Right kidney (tissue), 1 donor: ENCODE data around the gene NEURL1B.

ENCODE experiments used
- DNase-seq: peaks from one replicate; pipeline ENCODE4 v3.0.0-alpha.2; 2016

Gene NEURL1B

DNA sequence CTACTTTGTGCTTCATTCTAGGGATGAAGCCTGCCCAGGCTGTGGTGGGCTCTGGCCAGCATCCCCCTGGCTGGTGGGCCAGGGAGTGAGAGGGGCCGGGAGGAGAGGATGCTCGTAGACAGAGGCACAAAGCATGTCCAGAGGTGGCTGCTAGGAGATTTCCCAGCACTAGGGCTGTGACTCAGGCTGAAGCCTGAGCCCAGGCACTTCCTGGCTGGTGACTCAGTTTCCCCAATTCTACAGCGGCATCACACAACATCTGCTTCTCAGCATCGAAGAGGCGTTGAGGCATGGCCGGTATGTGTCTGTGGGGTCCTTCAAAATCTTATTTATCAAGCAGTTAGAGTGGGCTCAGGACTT is 74.3 kb downstream of the NEURL1B start:
- no peak for DNase-seq

DNA sequence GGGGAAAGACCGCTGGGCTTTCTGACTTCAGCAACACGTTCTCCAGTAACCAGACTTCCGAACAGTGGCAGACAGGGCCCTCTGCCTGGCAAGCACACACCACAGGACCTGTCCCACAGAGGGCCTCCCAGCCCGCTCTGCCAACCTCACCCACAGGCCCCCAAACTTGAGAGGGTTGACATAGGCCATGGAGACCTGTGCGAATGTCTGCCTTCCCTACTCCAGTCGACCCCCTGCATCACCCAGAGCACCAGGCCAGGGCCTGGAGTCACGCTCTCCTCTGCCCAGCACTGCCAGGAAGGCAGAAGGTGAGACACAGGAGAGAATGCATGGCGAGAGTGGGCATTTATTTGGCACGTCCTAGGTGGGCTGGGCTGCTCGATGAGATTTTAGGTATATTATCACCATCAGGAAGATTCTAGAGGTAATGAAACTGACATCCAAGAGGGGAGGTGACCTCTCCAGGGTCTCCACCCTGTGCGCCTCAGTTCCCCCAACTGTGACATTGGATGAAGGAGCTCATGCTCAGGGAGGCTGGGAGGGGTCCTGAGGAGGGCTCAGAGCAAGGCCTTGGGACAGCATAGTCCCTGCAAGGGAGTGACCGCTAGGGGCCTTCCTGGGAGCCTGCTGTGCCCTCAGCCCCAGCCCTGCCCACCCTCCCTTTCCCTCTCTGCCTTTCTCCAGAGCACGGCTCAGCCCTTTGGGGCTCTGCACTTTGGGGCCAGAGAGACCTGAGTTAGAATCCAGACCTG is 75.0 kb downstream of the NEURL1B start:
- no peak for DNase-seq

DNA sequence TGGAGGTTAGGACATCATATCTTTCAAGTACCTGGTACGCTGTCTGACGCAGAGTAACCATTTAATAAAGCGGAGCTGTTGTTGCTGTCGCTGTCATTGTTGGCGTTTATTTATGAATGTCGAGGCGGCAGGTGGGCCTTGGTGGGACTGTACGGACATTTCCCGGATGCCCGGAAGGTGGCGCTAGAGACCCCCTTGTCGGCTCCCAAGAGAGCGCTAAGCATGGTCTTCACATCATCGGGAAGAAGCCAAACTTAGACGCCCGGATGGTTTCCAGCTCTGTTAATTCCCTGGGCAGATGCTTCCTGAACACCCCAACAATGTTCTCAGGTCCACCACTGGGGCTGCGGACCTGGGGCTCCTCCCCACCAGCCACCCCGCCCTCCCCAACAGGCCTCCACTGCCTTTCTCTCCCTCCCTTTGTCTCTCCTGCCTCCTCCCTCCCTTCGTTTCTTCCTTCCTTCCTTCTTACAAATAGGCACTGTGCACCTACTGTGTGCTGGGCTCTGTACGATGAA is 75.8 kb downstream of the NEURL1B start:
- peak; percentile 61 for DNase-seq

DNA sequence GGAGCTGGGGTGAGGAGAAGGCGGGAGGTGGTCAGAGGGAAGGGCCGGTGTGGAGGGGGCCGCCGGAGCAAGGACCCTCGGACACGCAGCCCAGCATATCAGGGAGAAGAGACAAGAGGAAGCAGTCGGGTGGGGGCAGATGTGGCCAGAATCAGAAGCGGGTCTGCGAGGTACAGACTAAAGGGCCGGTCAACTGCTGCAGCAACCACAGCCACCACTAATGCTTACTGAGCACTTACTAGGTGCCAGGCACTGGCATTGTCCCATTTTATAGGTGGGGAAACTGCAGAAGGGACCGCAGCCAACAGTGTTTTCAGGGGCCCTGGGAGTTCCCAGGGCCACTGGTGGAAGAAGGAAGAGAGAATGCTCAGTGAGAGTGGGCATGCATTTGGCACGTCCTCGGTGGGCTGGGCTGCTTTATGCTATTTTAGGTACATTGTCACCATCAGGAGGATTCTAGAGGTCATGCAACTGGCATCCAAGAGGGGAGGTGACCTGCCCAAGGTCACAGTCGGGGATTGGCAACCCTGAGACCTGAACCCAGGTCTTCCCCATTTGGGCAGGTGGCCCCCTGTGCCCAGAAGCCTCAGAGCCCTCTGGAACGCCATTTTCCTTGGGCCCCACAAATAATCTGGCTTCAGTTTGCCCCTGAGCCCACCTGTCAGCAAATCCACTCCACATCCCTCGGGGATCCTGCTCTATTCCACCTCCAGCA is 76.6 kb downstream of the NEURL1B start:
- DNase-seq = no peak

DNA sequence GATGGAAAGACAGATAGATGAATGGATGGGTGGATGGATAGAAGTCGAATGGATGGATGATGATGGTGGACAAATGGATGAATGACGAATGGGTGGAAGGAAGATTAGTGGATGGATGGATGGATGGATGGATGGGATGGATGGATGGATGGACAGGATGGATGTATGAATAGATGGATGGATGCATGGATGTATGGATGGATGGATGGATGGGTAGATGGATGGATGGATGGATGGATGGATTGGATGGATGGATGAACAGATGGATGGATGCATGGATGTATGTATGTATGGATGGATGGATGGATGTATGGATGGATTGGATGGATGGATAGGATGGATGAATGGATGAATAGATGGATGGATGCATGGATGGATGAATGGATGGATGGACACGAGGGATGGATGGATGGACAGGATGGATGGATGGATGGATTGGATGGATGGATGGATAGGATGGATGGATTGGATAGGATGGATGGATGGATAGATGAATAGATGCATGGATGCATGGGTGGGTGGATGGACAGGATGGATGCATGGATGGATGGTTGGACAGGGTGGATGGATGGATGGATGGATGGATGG is 77.6 kb downstream of the NEURL1B start:
- DNase-seq = no peak

DNA sequence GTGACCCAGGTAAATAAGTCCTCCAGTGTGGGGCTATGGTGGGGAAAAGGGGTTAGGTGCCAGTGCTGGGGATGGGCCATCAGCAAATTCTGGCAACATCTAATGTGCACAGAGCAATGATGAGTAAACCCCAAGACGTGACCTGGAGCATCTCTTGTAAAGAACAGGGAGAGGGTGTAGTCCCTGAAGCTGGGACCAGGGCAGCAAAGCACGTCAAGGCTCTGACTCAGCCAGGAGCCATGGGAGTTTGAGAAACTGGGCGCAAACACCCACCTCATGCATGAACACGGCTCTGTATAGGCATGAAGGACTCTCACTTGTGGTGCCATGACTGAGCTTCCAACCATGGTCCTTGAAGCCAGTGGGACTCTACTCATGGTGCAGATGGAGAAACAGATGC is 78.1 kb downstream of the NEURL1B start:
- DNase-seq = no peak

DNA sequence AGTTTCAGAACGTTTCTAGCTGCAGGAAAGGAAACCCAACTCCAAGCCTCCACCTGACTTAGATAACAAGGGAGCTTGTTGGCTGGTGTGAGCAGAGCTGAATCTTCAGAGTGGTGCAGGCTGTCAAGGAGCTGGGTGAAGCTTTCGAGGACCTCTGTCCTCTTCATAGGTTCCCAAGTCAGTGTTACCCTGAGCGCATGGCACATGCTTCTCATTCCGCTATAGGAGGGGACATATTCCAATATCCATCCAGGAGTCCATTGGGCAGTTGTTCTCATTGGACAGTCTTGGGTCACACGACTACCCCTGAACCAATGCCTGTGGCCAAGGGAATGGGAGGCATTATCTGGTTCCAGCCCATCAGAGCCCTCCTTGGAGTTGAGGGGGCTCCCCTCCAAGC is 79.6 kb downstream of the NEURL1B start:
- no peak for DNase-seq

DNA sequence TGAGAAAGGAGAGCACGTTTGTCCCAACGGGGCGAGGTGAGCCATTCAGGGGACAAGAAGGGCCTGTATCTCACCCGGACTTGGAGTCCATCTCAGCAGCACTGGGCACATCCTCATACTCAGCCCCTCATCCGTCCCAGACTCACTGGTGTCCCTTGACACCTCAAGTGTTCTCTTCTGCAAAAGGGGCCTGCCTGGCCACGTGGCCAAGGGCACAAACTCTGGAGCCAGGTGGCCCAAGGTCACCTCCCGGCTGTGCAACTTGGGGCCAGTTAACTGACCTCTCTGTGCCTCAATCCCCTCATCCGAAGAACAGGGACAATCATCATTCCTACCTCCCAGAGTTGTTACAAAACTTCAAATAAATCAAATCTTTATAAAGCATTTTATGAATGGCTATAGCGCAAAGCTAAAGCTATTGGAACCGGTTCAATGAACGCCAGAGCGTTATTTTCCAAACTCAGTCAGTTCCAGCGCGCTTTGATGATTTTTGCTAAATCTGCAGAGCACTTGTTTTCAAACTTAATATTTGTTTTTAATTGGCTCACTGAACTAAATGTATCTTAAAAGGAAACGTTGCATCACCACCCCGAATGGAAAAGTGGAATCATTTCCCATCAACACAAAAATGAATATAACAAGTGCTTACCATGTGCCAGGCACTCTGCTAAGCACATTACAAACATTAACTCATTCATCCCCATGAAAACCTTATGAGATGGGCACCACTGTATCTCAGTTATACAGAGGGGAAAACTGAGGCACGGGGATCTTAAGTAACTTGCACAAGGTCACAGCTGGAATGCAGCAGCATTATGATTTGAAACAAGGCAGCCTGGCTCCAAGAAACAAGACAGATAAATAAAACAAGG is 80.6 kb downstream of the NEURL1B start:
- DNase-seq = no peak

DNA sequence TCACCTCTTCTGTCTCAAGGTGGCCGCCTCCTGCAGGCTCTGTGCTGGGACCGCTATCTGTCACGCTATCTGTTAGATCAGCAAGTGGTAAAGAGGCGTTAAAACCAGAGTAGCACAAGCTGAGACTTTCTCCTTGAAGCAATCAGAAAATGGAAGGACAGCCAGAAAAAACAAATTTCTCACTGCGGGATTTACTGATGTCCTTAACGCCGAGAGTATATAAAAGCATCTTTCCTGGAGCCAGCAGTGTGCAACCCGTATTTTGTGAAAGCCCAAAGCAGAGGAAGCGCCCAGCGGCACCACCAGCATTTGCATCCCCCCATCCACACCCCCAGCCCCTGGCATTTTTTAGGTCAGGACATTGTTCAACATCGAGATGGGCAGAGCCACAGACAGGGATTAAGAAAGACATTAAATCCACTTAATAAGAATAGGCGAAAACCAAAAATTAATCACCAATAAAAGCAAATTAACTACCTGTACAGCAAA is 81.3 kb downstream of the NEURL1B start:
- DNase-seq = no peak

DNA sequence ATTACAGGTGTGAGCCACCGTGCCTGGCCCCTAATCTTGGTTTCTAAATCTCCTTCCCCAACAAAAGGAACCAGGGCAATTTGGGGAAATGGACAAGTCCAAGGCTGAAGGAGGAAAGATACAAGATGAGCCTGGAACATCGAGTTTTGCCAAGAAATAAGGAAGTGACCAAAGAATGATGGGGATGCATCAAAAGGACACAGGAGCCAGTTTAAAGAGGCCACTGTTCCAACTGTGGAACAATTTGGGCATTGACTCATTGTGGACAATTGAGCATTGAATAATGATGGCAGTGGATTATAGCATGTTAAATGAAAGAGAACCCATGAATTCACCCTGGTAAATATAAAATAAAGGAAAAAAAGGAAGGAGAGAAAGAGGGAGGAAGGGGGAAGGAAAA is 82.4 kb downstream of the NEURL1B start:
- DNase-seq = no peak

DNA sequence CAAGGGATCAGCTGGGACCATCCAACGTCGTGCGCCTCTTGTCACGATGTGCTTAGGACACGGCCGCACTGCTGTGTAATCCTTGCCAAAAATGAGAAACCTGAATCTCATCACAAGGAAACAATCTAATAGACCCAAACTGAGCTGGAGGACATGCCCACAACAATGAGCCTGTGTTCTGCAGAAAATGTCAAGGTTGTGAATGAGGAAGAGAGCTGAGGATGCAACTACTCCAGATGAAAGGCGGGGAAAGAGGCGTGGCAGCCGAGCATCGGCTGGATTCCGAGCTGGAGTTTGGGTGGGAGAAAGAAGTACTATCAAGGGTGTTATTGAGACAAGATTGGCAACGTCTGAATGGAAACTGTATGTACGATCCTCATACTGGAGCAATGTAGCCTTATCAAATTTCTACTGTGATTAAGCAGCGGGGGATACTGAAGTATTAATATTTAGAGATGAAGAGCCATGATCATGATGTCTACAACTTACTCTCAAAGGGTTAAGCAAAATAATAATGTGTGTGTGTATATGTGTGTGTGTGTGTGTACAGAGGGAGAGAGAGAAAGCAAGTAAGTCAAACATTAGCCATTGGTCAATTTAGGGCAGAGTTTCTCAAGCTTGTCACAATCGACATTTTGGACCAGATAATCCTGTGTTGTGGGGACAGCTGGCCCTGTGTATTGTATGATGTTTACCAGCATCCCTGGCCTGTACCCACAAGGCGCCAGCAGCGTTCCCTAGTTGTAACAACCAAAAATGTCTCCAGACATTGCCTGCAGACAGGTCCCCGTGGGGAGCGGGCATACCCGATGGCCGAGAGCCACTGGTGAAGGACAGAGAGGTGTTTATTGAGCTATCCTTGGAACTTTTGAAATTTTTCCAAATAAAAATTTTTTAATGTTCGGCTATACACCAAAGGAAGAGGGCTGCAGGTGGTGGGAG is 83.5 kb downstream of the NEURL1B start:
- DNase-seq = no peak

DNA sequence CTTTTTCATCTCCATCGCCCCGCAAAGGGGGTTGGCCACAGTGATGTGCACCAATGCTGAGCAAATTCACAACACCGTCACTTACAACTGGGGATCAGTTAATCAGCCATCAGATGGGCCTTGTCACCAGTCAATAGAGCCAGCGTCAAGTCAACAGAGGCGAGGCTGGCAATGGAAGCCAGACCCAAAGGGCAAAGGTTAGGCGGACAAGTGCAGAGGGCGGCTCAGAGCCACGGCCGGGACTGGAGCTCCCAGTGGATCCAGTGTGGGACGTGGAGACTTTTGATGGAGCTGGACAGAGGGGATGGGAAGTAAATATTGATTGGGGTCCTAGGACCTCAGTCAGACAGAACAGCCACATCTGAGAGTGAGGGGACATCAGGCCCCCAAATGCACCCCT is 84.2 kb downstream of the NEURL1B start:
- no peak for DNase-seq

DNA sequence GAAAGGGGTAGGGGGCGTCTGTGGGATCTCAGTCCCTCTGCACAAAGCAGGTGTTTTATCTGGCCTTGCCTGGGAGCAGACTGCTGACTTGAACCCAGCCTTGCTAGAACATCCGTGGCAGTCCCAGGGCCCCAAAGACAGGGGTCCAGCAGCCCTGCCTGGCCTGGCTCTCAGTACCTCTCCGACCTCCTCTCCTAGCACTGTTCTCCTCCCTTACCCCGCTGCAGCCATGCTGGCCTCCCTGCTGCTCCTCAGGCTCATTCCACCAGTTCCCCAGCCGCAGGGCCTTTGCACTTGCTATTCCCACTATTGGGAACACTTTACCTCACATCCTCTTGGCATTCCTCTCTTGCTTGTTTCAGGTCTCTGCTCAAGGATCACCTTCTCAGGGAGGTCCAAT is 84.7 kb downstream of the NEURL1B start:
- no peak for DNase-seq

DNA sequence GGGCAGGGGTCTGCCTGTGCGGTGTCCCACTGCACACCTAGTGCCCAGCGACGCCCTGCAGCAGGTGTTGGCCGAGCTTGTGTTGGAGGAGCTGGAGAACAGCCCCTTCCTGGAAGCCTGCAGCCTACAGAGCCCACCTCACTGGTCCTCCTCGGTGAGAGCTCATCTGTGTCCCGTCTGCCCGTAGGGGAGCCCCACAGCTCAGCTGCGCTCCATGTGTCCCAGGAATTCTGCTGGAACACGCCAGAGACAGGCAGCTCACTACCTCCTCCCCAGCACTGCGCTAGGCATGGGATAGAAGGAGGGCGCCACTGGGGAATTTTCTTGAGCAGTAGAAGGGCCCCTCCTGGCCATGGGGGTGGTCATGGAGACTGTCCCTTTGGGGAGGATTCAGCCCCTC is 85.9 kb downstream of the NEURL1B start:
- DNase-seq = no peak

DNA sequence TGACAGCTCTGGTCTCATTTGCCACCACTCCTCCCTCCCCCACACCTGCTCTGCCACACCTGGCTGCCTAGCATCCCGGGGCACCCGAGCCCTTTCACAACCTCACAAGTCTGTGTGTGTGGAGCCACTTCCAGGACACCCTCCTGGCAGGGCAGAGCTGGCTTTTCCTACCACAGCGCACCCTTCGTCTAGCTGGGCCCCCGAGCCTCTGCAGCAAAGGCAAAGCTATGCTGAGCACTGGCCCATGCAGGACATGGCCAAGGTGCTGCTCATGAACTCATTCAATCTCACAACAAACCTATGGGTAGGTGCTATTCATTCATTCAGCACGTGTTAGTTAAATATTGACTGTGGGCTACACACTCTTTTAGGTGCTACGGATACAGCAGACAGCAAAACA is 86.5 kb downstream of the NEURL1B start:
- DNase-seq = no peak

DNA sequence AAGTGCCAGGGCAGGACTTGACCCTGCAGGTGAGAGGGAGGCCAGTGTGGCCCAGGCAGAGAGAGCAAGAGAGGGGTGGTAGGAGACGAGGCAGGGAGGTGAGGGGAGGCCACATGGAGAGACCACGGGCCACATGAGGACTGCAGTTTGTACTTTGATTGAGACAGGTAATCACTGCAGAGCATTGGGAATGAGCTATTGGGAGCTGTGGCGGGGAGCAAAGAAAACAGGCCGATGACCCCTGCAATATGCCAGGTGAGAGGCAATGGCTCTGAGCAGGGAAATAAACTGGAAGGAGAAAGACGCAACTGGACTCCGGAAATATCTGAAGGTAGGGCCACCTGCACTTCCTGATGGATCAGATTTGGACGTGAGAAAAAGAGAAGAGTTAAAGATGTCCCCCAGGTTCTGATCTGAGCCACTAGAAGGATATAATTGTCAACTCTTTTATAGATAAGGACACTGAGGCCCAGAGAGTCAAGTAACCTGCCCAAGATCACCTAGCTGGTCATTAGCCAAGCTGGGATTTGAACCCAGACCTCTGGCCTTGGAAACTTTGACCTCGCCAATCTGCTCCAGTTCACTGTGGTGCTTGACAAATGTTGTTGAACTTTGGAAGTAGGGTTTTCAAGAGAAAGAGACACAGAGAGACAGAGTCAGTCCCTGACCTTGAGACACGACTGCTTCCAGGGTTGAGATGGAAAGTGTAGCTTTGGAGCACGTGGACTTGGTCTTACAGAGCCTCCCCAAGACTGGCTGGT is 87.6 kb downstream of the NEURL1B start:
- no peak for DNase-seq

DNA sequence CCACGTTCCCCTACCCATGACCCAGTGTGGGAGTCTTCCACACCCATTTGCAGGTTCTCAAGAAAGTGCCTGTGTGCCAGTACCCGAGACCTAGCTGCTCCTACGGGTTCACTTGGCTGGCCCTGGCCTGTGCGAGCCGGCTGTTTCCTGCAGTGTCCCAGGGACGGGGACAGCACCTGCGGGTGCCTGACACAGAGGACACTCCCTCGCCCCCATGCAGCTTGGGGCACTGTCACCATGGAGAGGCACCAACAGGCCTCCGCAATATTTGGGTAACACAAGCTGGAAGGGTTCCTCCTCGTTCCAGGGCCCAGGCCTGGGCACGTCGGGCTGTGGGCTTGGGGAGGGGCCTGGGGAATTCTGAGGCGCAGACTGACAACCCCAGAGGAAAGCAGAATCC is 88.5 kb downstream of the NEURL1B start:
- no peak for DNase-seq

DNA sequence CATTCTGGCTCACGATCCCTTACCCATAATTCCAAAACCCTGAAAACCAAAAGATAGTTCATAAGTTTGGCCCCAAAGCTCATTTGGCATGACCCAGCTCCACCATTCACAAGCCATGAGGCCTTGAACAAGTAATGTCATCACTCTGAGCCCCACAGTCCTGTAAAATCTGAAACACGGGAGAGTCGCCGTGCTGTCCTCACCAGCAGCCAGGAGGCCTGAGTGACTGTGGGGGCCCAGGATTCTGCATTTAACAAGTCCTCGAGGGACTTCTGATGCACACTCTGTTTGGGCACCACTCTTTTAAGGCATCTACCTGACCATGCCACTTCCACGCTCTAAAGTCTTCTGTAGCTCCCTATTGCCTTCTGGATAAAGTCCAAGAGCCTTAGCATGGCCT is 89.2 kb downstream of the NEURL1B start:
- no peak for DNase-seq

DNA sequence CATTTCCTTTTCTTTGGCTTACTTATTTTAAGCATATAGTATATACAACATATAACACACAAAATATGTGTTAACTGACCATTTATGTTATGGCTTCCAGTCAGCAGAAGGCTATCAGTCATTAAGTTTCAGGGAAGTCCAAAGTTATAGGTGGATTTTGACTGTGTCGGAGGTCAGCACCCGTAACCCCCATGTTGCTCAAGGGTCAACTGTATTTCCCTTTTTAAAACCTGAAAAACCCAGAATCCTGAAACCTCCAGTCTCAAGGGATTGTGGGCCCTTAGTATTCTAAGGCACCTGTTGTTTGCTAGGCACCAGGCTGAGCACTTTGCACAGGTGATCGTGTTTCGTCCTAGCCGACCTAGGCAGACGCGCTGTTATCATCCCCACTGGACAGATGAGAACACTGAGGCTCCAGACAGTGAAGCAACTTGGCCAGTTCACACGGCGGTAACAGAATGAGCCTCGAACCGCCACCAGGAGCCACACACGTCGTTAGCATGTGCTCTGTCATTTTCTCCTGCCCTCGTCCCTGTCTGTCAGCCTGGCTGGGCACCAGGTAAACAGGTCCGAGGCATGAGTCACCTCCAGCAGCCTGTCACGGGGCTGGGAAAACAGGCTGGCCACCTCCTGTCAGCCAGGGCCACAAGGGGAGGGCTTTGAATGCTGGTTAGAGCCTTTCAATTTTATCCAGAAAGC is 90.1 kb downstream of the NEURL1B start:
- no peak for DNase-seq

DNA sequence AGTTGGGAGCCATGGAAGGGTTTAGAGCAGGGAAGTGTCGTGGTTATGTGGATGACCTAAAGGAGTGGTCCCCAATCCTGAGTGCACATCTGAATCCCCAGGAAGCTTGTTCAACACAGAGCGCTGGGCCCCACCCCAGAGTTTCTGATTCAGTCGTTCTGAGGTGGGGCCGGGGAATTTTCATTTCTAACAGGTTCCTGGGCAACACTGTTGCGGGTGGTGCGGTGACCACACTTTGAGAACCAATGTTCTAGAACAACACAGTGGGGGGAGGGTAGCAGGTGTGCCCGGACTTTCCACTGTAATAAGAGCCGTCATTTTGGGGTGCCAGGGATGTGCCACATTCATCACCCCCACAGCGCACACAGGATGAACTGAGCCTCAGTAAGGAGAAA is 90.6 kb downstream of the NEURL1B start:
- no peak for DNase-seq
